ENCODE measurements around the gene SRSF12.

DNA sequence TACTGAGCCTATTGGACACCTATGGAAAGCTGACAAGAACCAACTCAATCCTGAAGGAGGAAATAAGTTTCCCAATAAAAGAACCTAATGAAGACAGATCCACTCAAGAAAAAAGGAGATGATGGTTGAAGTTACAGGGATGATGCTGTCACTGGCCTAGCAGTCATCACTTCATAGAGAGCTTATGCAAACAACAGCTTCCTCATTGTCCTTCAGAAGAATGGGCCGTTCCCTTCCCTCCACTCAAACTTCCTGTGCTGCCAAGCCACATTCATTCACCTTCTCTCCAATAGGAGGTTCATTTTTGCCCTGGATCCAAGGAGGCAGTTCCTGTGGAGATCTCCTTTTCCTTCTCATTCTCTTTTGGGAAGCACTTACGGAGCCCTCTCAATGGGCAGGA lies 14.2 kb upstream of the SRSF12 start:
- TF ChIP-seq SP1 (IDR thresholded peaks at IDR 0.05; ENCODE audit: low read depth) = no peak
- no peak for TF ChIP-seq EZH2phosphoT487 (IDR thresholded peaks at IDR 0.05; ENCODE audit: borderline replicate concordance)
- TF ChIP-seq YY1 (IDR thresholded peaks at IDR 0.05; ENCODE audit: extremely low read depth, insufficient replicate concordance, low read depth, low read length) = no peak
- TF ChIP-seq ELF1 (IDR thresholded peaks at IDR 0.05; ENCODE audit: borderline replicate concordance, low read depth) = no peak
- TF ChIP-seq CTCF (IDR thresholded peaks at IDR 0.05 in 2 of 3, conservative IDR thresholded peaks at IDR 0.05 in 1 of 3; ENCODE audit: borderline replicate concordance in 1 of 3, insufficient read depth in 1 of 3, low read depth in 2 of 3, low read length in 2 of 3) = no peak
- TF ChIP-seq EGR1 (IDR thresholded peaks at IDR 0.05; ENCODE audit: low read depth) = no peak
- no peak for TF ChIP-seq RAD21 (IDR thresholded peaks at IDR 0.05; ENCODE audit: low read depth)
- TF ChIP-seq POLR2AphosphoS5 (IDR thresholded peaks at IDR 0.05; ENCODE audit: low read depth, low read length) = no peak
